Measurements from ENCODE around the gene CCNC. TPM values are rescaled to one million over a fixed set of nuclear protein-coding genes. Genes with fewer than 3 reads are reported as not detected.
A peak's percentile ranks its signal among the peaks of the same experiment; 100 is the strongest.

Gene CCNC
- total and polyA plus RNA-seq, 2 of the 13 experiments (the other 11 are each of a cell fraction or from before 2014, with no cell fraction given): 69.6 to 141 TPM

DNA sequence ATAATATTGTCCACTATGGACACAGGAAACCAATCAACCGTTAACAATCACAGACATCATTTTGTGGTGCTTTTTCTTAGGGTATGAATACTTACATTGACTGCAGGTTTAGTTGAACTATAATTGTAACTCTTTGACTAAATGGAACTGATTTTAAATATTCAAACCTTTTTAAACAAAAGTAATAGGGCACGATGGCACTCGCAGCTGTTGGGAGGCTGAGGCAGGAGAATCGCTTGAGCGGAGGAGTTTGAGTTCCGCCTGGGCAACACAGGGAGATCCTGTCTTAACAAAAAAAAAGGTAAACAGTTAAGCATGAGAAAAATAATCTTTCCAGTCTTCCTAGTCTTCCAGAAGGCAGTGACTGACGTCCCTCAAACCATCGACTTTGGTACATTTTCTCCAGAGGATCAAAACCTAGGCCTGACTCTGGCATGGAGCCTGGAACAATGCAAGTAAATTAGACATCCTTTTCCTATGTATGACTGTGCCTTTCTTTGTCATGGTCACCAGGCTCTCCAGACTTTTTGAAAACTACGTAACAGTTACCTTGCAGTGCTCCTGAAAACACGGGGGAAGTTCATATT lies 21.5 kb upstream of the CCNC start (continued):
- TF ChIP-seq, protein P1, sequence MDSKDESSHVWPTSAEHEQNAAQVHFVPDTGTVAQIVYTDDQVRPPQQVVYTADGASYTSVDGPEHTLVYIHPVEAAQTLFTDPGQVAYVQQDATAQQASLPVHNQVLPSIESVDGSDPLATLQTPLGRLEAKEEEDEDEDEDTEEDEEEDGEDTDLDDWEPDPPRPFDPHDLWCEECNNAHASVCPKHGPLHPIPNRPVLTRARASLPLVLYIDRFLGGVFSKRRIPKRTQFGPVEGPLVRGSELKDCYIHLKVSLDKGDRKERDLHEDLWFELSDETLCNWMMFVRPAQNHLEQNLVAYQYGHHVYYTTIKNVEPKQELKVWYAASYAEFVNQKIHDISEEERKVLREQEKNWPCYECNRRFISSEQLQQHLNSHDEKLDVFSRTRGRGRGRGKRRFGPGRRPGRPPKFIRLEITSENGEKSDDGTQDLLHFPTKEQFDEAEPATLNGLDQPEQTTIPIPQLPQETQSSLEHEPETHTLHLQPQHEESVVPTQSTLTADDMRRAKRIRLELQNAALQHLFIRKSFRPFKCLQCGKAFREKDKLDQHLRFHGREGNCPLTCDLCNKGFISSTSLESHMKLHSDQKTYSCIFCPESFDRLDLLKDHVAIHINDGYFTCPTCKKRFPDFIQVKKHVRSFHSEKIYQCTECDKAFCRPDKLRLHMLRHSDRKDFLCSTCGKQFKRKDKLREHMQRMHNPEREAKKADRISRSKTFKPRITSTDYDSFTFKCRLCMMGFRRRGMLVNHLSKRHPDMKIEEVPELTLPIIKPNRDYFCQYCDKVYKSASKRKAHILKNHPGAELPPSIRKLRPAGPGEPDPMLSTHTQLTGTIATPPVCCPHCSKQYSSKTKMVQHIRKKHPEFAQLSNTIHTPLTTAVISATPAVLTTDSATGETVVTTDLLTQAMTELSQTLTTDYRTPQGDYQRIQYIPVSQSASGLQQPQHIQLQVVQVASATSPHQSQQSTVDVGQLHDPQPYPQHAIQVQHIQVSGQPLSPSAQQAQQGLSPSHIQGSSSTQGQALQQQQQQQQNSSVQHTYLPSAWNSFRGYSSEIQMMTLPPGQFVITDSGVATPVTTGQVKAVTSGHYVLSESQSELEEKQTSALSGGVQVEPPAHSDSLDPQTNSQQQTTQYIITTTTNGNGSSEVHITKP (CRISPR knock-in tag; IDR thresholded peaks at IDR 0.05; ENCODE audit: low read depth): no peak

DNA sequence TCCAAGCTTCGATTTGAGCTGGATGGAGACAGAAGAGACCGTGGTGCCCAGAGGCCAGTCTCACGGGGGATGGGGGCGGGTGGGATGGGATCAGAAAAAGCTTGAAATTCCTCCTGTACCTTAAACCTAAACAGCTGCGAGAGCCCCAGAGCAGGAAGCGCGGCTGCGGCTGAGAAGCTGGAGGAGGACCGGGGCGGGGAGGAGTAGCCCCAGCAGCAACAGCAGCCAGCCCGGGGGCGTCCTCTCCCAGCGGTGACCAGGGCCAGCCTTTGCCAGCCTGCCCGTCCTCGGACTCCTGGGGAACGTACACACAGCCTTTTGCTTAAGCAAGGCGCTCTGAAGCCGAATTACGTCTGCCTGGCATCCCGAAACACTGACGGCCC lies 20.8 kb upstream of the CCNC start:
- Histone ChIP-seq H3K27ac (ENCODE audit: extremely low read length, insufficient read depth, low read length) (no peak overlapping the region), H3K36me3 (replicated peaks in 1 of 2; ENCODE audit: control insufficient read depth in 1 of 2, insufficient read depth in 2 of 2, low read length in 2 of 2) (no peaks in the 10 kb centered on the region), H2AFZ (ENCODE audit: low read length) (no peak overlapping the region), H3K79me2 (ENCODE audit: insufficient read depth, low read length) (no peaks in the 10 kb centered on the region), H3K4me3 (replicated peaks in 1 of 3; ENCODE audit: insufficient read depth in 1 of 3, low read depth in 2 of 3, low read length in 3 of 3) (peak overlapping the region; percentile 51 to 79 (median 57)), H3K9me3 (ENCODE audit: low read length) (no peaks in the 10 kb centered on the region), H3K4me2 (ENCODE audit: low read depth, low read length) (peak overlapping the region; percentile 96), H3K9ac (ENCODE audit: insufficient read depth, low read depth, low read length) (no peak overlapping the region), H3K27me3 (ENCODE audit: control insufficient read depth in 1 of 2, insufficient read depth in 2 of 2, low read length in 2 of 2) (peaks cover 5 to 47% of the 10 kb centered on the region in 2 experiments), H3K4me1 (ENCODE audit: insufficient read depth, low read length) (peaks cover 13% of the 10 kb centered on the region), H4K20me1 (ENCODE audit: insufficient read depth, low read length) (no peaks in the 10 kb centered on the region)
- DNase-seq (ENCODE audit: low spot score) (no peak), ATAC-seq (peak; percentile 65), FAIRE-seq (no peak)
- ChIA-PET CTCF (ENCODE audit: low intra/inter-chr PET ratio, low total read pairs) (interaction anchor here (0.8 to 2.6 kb wide), 3 partner anchors 19 to 234 kb away, joined by 3 to 10 read pairs (median 4); no protein-coding TSS in a partner anchor), POLR2A (interaction anchor here (1.1 to 1.9 kb wide), 2 partner anchors 21 to 164 kb away, joined by 3 to 12 read pairs; partner anchors contain the start of gene CCNC)
- intact Hi-C loops (cut with micrococcal nuclease; ENCODE audit: unreplicated experiment): loop anchor here (2.0 to 5.0 kb wide), 2 partner anchors 14 to 233 kb away; no protein-coding TSS in a partner anchor
- BruUV-seq (replicated peaks): no TSS peak
- TF ChIP-seq SALL2 (CRISPR knock-in tag; IDR thresholded peaks at IDR 0.05) (no peak), ZNF501 (CRISPR knock-in tag; IDR thresholded peaks at IDR 0.05) (0 out of 2 replicates have a peak, but pooled peaks have one; percentile 3), ELF3 (CRISPR knock-in tag; IDR thresholded peaks at IDR 0.05) (no peak), NAIF1 (CRISPR knock-in tag; IDR thresholded peaks at IDR 0.05; ENCODE audit: borderline replicate concordance) (0 out of 2 replicates have a peak, but pooled peaks have one; percentile 20)
- 44% methylated on average over 9 of the region's 21 CpGs for WGBS (ENCODE audit: low lambda C conversion rate)
- in situ Hi-C loops (cut with HindIII; ENCODE audit: extremely low pct_ligation_motif_present, low pct_unique_long_range_greater_than_20kb): loop anchor here (10.0 kb wide), 1 partner anchor 236 kb away; no protein-coding TSS in a partner anchor
